ENCODE results near the gene CASKIN2. TPM values are rescaled to one million over a fixed set of nuclear protein-coding genes. Genes with fewer than 3 reads are reported as not detected.

CASKIN2 gene
- total RNA-seq (24.4 and 31.2 TPM in 2 replicates), polyA plus RNA-seq (18.1 and 27.3 TPM in 2 replicates)

- Histone ChIP-seq H3K9me3 (ENCODE audit: low read depth) (no peaks in the 10 kb centered on the region), H3K4me1 (ENCODE audit: low read depth) (peaks cover 26% of the 10 kb centered on the region), H3K4me3 (peak within 1 kb of the TSS; percentile 50), H3K27me3 (no peaks in the 10 kb centered on the region), H3K36me3 (no peaks in the 10 kb centered on the region), H3K27ac (peak within 1 kb of the TSS; percentile 59)
- peak; percentile 98 for TF ChIP-seq CTCF (IDR thresholded peaks at IDR 0.05; ENCODE audit: low read depth, low read length)
- DNase-seq (ENCODE audit: low read depth in 1 of 2, low spot score in 1 of 2) = peak; percentile 95
Measured at GRCh38 chr17:75515496-75516254, at the start of gene CASKIN2. Gene CASKIN2 (minus strand): TSS chr17:75515537. CDS start chr17:75513804, 1,733 bp downstream.

- Histone ChIP-seq H3K4me3 (no peak overlapping the region), H3K4me1 (ENCODE audit: low read depth) (no peaks in the 10 kb centered on the region), H3K9me3 (ENCODE audit: low read depth) (no peaks in the 10 kb centered on the region), H3K27ac (no peak overlapping the region), H3K27me3 (no peaks in the 10 kb centered on the region), H3K36me3 (no peaks in the 10 kb centered on the region)
- TF ChIP-seq CTCF (IDR thresholded peaks at IDR 0.05; ENCODE audit: low read depth, low read length) = no peak
- peak in 1 of 2 donors; percentile 26 for DNase-seq (ENCODE audit: low read depth in 1 of 2, low spot score in 1 of 2)
Measured at GRCh38 chr17:75565066-75565465, 49.7 kb upstream of the CASKIN2 start.

- TF ChIP-seq CTCF (IDR thresholded peaks at IDR 0.05; ENCODE audit: low read depth, low read length) = no peak
- no peak for DNase-seq (ENCODE audit: low read depth in 1 of 2, low spot score in 1 of 2)
Measured at GRCh38 chr17:75564195-75564594, 48.9 kb upstream of the CASKIN2 start.

GRCh38 chr17:75563063-75563758 lies 47.9 kb upstream of the CASKIN2 start:
- DNase-seq (ENCODE audit: low read depth in 1 of 2, low spot score in 1 of 2) = no peak
- Histone ChIP-seq H3K4me1 (ENCODE audit: low read depth) (no peaks in the 10 kb centered on the region), H3K27ac (no peak overlapping the region), H3K4me3 (no peak overlapping the region), H3K36me3 (no peaks in the 10 kb centered on the region), H3K9me3 (ENCODE audit: low read depth) (no peaks in the 10 kb centered on the region), H3K27me3 (no peaks in the 10 kb centered on the region)
- no peak for TF ChIP-seq CTCF (IDR thresholded peaks at IDR 0.05; ENCODE audit: low read depth, low read length)

More at GRCh38 chr17:75564195-75564594, 48.9 kb upstream of the CASKIN2 start:
- Histone ChIP-seq H3K9me3 (ENCODE audit: low read depth) (no peaks in the 10 kb centered on the region), H3K4me3 (no peak overlapping the region), H3K36me3 (no peaks in the 10 kb centered on the region), H3K27me3 (no peaks in the 10 kb centered on the region), H3K4me1 (ENCODE audit: low read depth) (no peaks in the 10 kb centered on the region), H3K27ac (no peak overlapping the region)

GRCh38 chr17:75561927-75562603 lies 46.7 kb upstream of the CASKIN2 start:
- Histone ChIP-seq H3K27ac (no peak overlapping the region), H3K9me3 (ENCODE audit: low read depth) (no peaks in the 10 kb centered on the region), H3K4me1 (ENCODE audit: low read depth) (peaks cover 8% of the 10 kb centered on the region), H3K36me3 (no peaks in the 10 kb centered on the region), H3K27me3 (no peaks in the 10 kb centered on the region), H3K4me3 (no peak overlapping the region)
- TF ChIP-seq CTCF (IDR thresholded peaks at IDR 0.05; ENCODE audit: low read depth, low read length) = no peak
- DNase-seq (ENCODE audit: low read depth in 1 of 2, low spot score in 1 of 2) = peak in 1 of 2 donors; percentile 51
